Testis (tissue), 2 donors: Measurements from ENCODE around the gene RANBP9.

Source experiments
- POLR2A ChIP-seq: fragments of 450-650 bp; IDR thresholded peaks from one replicate; pipeline ENCODE4 v1.6.1; 2017; ENCODE audit warnings: antibody characterized with exemption, mild to moderate bottlenecking, moderate library complexity
- TF ChIP-seq, protein P1 (sequence below), 3 experiments: fragments of 450-650 bp in 2 of 3; fragments of 200-600 bp in 1 of 3; sonication (generic) in 1 of 3; IDR thresholded peaks; one replicate each; pipeline ENCODE4 v1.5.1; 2016 to 2019; ENCODE audit warnings: antibody characterized with exemption in 3 of 3, mild to moderate bottlenecking in 2 of 3, moderate library complexity in 1 of 3

DNA sequence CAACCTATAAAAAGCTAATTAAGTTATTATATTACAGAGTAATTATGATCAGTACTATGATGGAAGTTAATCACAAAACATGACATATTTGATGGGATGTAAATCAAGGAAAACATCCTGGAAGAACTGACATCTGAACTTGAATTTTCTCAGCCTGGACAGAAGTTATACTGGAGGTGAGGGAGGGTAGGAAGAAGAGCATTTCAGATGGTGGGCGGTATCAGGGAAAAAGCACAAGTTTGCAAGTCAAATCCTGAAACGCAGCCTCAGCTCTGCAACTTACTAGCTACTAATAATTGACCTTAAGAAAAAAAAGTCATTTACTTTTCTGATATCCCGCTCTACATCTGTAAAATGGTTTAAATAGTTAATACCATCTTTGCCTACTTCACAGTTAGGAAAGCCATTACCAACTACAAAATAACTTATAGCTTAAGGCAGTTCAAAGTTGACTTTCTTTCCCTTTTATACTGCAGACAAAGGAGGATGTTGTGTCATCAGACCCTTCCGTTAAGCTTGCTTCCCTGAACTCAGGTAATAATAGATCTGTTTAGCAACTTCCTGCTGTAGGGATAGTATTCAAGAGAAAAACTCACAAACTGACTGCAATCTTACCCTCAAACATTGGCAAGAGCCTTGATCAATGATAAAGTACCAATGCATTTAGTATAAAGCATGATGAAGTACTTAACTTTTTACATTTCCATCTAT is 75.5 kb downstream of the RANBP9 start:
- TF ChIP-seq, protein P1, sequence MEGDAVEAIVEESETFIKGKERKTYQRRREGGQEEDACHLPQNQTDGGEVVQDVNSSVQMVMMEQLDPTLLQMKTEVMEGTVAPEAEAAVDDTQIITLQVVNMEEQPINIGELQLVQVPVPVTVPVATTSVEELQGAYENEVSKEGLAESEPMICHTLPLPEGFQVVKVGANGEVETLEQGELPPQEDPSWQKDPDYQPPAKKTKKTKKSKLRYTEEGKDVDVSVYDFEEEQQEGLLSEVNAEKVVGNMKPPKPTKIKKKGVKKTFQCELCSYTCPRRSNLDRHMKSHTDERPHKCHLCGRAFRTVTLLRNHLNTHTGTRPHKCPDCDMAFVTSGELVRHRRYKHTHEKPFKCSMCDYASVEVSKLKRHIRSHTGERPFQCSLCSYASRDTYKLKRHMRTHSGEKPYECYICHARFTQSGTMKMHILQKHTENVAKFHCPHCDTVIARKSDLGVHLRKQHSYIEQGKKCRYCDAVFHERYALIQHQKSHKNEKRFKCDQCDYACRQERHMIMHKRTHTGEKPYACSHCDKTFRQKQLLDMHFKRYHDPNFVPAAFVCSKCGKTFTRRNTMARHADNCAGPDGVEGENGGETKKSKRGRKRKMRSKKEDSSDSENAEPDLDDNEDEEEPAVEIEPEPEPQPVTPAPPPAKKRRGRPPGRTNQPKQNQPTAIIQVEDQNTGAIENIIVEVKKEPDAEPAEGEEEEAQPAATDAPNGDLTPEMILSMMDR (IDR thresholded peaks at IDR 0.05) = no peak
- TF ChIP-seq POLR2A = no peak
